GM15510 (cell line): ENCODE measurements around the gene LIMK2.

Experiments
- POLR2A ChIP-seq: IDR thresholded peaks from 3 replicates; pipeline ENCODE4 v1.6.1; 2011; ENCODE audit warnings: borderline replicate concordance; ENCODE audit not compliant: insufficient read length; ENCODE audit errors: extremely low read depth

Gene LIMK2

GRCh38 chr22:31277741-31278140 lies 65.6 kb downstream of the LIMK2 start:
- TF ChIP-seq POLR2A = no peak

- TF ChIP-seq POLR2A = no peak
These were observed 66.1 kb downstream of the LIMK2 start for GRCh38 chr22:31278151-31278621.

GRCh38 chr22:31278626-31279326 lies 66.7 kb downstream of the LIMK2 start:
- TF ChIP-seq POLR2A = no peak

- no peak for TF ChIP-seq POLR2A
These were observed 67.2 kb downstream of the LIMK2 start for GRCh38 chr22:31279327-31279669.

- TF ChIP-seq POLR2A = no peak
These were observed 67.9 kb downstream of the LIMK2 start for GRCh38 chr22:31279821-31280505.

- no peak for TF ChIP-seq POLR2A
These were observed 69.6 kb downstream of the LIMK2 start for GRCh38 chr22:31281733-31282132.

- TF ChIP-seq POLR2A = no peak
These were observed 70.8 kb downstream of the LIMK2 start for GRCh38 chr22:31282748-31283468.

GRCh38 chr22:31284281-31285155 lies 72.4 kb downstream of the LIMK2 start:
- TF ChIP-seq POLR2A = no peak

GRCh38 chr22:31286360-31287255 lies 74.5 kb downstream of the LIMK2 start:
- no peak for TF ChIP-seq POLR2A

GRCh38 chr22:31287818-31288495 lies 75.9 kb downstream of the LIMK2 start:
- TF ChIP-seq POLR2A = no peak

- TF ChIP-seq POLR2A = no peak
These were observed 76.6 kb downstream of the LIMK2 start for GRCh38 chr22:31288496-31289240.

GRCh38 chr22:31289344-31289743 lies 77.2 kb downstream of the LIMK2 start:
- no peak for TF ChIP-seq POLR2A
